Stimulated activated CD8-positive, alpha-beta memory T cell treated with anti-CD3 and anti-CD28 coated beads, Interleukin-7, amount 100 ng/mL, for 24 hours (primary cell): ENCODE data around the gene GRIN2A.

Source experiments
- DNase-seq: peaks from one replicate; pipeline ENCODE4 v3.0.0-alpha.2; 2020; ENCODE audit warnings: low read depth

The GRIN2A gene

DNA sequence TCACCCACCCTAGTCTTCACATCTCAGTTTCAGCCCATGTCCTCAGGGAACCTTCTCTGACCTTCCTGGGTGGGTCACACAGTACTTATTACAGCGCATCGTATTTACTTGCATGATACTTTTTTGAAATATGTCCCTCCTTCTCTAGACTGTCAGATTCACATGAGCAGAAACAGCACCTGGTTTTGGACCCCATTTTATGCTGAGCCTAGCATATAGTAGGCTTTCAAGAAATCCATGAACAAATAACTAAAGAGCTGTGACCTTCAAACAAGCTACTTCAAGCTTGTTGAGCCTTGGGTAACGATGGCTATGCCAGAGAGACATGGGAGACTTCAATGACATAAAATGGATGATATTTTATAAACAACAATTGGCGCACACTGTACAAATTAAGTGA is 150.3 kb downstream of the GRIN2A start:
- DNase-seq = no peak

DNA sequence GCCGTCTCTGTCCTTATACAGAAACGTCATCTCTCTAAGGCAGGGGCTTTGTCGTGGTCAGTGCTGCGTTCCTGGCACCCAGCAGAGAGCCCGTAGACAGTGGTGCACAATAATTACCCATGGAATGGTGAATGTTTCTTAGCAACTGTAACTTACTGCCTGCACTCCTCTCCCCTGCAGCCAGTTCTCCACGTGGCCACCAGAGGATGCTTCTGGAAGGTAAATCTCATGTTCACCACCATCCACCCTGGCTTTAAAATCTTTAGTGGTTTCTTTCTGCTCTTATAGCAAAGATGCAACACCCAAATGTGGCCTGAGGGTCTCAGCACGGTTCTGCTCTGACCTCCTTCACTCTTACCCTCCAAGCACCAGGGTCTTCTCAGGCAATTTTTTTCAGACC is 150.8 kb downstream of the GRIN2A start:
- no peak for DNase-seq

GRCh38 chr16:10028644-10029043 is 153.6 kb downstream of the GRIN2A start:
- no peak for DNase-seq

DNA sequence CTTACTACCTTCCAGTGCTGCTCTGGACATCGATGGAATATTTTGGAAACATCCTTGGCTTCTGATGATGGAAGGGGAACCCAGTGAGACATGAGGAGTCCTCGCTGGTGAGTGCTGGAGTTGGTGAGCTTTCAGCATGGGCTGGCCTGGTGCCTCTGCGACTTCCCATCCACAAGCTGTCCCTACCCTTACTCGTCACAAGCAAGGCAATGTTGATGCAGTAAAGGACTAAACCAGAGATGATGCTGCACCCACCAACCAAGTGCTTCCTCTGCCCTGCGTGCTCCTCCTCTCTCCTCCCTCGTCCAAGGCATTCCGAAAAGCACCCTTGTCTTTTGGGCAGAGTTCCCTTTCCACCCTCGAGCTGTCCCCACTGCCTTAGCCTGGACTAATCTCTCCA is 154.7 kb downstream of the GRIN2A start:
- DNase-seq = no peak

GRCh38 chr16:10026593-10026992 is 155.6 kb downstream of the GRIN2A start:
- no peak for DNase-seq

DNA sequence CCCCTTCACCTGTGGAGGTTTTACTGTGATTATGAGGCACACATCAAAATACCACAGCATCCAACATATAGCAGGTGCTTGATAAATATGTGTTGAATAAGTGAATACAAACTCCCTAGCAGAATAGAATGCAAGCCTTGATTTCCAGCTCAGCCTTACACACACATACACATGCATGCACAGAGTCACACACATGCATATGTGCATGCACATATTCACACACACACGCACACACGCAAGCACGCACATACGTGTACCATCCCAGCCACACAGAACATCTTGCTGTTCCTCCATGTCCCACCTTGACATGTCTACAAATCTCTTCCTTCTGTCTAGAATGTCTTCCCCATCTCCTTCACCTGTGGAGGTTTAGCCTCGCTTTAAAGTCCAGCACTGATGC is 160.1 kb downstream of the GRIN2A start:
- no peak for DNase-seq

GRCh38 chr16:10020866-10021265 is 161.4 kb downstream of the GRIN2A start:
- DNase-seq = no peak

GRCh38 chr16:10016752-10017151 is 165.5 kb downstream of the GRIN2A start:
- DNase-seq = no peak

- no peak for DNase-seq
Observed at GRCh38 chr16:10015397-10015796, 166.8 kb downstream of the GRIN2A start.

DNA sequence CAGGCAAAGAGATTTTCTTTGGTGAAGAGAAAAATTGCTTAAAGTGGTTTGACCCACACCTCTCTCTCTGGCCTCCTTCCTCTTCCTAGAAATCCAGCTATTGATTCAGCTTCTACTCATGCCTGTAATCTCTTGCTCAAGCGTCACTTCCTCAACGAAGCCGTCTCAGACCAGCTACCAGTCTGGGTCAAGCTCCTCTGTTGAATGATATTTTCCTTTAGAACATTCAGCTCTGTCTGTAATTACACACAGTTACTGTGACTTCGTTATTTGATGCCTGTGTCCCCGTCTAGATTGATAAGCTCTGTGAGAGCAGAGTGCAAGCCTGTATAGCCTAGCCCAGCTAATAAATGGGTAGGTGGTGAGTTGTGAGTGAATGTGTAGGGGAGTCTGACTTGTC is 168.5 kb downstream of the GRIN2A start:
- no peak for DNase-seq

- no peak for DNase-seq
Observed at GRCh38 chr16:10013364-10013763, 168.9 kb downstream of the GRIN2A start.

DNA sequence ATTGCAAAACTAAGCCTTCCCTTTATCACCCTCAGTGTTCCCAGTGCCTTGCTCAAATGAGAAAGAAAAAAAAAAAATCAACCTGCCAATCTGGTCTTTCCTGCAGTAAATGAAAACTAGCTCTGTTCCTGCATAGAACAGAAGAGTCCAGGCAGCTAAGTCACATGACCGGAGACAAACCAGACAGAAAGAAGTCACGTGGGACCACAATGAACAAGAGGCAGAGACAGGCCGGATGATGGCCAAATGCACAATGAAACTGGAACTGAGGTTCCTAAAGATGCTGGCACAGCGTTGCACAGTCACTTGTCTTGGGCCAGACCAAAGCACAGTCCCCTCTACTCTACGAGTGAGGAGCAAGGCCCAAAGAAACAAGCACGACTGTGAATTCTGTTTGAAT is 172.5 kb downstream of the GRIN2A start:
- no peak for DNase-seq

- no peak for DNase-seq
Observed at GRCh38 chr16:10003486-10003885, 178.7 kb downstream of the GRIN2A start.

- no peak for DNase-seq
Observed at GRCh38 chr16:10001258-10001775, 180.9 kb downstream of the GRIN2A start.

- DNase-seq = no peak
Observed at GRCh38 chr16:9996221-9996620, 186.0 kb downstream of the GRIN2A start.

- DNase-seq = no peak
Observed at GRCh38 chr16:9992441-9992840, 189.8 kb downstream of the GRIN2A start.

- no peak for DNase-seq
Observed at GRCh38 chr16:9980981-9981380, 201.2 kb downstream of the GRIN2A start.

DNA sequence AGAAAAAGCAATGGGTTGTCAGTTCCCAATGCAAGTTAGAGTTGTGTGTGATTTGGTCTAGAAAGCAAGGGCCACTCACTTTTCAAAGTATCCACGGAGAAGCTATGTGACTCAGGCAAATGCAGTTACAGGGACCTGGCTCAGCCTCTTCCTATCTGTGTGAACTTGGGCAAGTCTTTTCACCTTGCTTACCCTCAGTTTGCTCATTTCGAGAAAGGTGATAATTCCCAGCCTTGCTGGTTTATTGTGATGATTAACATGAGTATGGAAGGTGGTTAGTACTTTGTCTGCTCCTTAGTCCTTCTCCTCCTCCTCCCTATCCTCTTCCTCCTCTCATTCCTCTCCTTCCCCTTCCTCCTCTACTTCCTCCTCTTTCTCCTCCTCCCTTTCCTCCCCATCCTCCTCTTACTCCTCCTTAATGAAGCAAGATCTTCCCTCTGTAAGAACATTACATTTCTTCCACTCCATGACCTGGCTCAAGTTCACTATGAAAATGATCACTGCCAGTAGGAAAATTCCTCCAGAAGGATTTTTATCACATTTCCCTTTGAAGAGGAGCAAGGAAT is 204.0 kb downstream of the GRIN2A start:
- no peak for DNase-seq

DNA sequence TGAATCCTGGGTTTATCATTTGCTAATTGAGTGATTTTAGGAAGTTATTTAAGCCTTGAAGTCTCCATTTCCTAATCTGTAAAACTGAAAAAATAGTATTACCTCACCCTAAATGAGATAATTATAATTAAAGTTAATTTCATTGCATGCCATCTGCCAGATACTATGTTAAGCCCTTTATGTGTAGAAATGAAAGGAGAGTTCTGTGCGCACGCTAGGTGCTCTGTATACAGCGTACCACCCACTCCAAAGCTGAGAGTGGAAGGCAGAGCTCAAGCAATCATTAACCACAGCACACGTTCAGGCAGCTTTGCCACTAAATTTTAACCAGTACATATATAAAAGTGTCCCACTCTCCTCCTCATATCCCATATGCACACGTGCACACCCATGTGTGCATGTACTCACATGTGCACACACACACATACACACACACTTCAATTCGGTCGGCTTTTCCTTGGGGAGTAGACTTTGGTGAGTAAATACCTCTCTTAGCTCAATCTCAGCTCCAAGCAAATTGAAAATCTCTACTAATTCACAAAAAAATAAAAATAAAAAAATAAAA is 204.8 kb downstream of the GRIN2A start:
- no peak for DNase-seq

GRCh38 chr16:9976601-9977000 is 205.6 kb downstream of the GRIN2A start:
- DNase-seq = no peak

- DNase-seq = no peak
Observed at GRCh38 chr16:9971907-9972306, 210.3 kb downstream of the GRIN2A start.

DNA sequence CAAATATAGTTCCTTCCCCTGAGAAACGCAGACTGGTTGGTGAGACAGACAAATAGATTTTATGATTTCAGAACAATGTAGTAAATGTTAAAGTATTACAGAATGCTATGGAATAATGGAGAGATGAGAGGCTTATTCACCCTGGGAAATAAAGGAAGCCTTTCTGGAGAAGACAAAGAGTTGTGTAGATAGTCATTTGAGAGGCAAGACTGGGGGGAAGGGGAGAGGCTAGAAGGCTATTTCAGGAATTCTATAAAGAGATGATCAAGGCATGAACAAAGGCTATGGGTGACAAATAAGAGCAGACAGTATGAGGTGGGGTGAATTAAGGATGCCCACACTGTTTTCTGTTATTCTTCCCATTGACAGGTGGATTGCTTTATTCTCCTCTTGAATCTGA is 211.4 kb downstream of the GRIN2A start:
- no peak for DNase-seq

DNA sequence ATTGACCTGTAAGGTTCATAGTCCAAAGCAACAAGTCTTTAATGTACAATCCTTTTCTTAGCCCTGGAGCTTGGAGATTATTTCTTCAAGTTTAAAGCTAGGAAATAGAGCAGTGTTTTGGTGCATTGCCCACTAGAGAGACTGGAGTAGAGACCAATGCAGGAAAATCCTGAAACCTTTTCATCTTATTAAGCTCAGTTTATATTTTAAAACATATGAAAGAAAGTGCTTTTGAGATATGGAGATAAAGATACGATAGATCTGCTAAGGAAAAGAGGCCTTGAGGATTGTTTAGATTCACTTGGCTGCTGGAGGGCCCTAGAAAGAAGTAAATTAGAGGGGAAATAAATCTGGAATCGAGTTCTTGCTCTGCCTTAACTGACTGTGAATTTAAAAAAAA is 212.0 kb downstream of the GRIN2A start:
- DNase-seq = no peak

DNA sequence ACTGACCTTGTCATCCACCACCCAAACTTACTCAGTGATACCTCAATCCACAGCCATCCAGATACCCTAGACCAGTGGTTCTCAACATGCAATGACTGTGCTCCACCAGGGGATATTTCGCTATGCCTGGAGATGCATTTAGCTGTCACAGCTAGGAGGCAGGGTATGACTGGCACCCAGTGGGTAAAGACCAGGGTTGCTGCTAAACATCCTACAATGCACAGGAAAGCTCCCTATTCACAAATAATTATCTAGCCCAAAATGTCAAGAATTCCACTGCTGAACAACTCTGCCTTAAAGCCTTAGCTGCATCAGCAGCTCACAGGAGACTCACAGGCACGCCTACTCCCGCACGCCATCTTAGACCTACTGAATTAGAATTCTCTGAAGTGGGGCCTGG is 212.6 kb downstream of the GRIN2A start:
- DNase-seq = no peak
